ENCODE data around the gene GALNT18.

Gene GALNT18

GRCh38 chr11:11444804-11445131 is 177.0 kb downstream of the GALNT18 start:
- in situ Hi-C loops (cut with HindIII; ENCODE audit: low sequenced_read_pairs), result no loop called here
- no peak for DNase-seq (ENCODE audit: low read depth)
- no peak overlapping the region for H3K4me3 ChIP-seq (ENCODE audit: low read depth, low read length)
- TF ChIP-seq, protein P1, sequence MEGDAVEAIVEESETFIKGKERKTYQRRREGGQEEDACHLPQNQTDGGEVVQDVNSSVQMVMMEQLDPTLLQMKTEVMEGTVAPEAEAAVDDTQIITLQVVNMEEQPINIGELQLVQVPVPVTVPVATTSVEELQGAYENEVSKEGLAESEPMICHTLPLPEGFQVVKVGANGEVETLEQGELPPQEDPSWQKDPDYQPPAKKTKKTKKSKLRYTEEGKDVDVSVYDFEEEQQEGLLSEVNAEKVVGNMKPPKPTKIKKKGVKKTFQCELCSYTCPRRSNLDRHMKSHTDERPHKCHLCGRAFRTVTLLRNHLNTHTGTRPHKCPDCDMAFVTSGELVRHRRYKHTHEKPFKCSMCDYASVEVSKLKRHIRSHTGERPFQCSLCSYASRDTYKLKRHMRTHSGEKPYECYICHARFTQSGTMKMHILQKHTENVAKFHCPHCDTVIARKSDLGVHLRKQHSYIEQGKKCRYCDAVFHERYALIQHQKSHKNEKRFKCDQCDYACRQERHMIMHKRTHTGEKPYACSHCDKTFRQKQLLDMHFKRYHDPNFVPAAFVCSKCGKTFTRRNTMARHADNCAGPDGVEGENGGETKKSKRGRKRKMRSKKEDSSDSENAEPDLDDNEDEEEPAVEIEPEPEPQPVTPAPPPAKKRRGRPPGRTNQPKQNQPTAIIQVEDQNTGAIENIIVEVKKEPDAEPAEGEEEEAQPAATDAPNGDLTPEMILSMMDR (IDR thresholded peaks at IDR 0.05; ENCODE audit: low read depth, low read length, missing control alignments), result no peak

DNA sequence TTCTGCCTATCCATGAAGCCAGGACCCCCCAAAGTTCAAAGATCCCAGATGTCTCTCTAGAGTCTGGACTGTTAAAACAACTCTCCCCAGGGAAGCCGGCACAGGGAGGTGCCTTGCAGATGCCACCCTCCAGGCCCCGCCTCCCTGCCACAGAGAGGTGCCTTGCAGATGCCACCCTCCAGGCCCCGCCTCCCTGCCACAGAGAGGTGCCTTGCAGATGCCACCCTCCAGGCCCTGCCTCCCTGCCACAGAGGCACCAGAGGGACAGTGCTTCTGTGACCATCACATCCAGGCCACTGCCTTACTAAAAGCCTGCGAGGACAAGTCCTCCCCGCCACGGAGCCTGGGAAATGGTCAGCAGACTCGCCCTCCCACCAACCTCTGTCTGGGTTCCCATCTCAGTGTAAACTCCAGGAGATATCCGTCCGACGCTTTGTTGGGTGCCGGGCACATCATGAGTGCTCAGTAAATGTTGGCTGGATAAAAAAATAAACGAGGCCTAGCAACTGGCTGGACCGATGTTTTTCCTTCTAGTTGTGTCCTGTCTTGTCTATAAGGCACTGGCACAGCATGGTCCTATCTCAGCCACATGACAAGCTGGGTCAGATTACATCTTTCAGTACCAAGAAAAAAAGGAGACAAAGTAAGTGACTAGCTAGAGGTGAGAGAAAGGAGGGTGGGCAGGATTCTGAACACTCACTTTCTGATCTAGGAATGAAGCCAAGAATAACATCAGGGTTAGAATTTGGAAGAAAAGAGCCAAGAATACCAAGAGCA is 177.6 kb downstream of the GALNT18 start:
- peak; percentile 74 for DNase-seq (ENCODE audit: low read depth)
- TF ChIP-seq, protein P1 (IDR thresholded peaks at IDR 0.05; ENCODE audit: low read depth, low read length, missing control alignments), result no peak
- in situ Hi-C loops (cut with HindIII; ENCODE audit: low sequenced_read_pairs), result no loop called here
- no peak overlapping the region for H3K4me3 ChIP-seq (ENCODE audit: low read depth, low read length)

GRCh38 chr11:11442791-11443190 is 179.0 kb downstream of the GALNT18 start:
- H3K4me3 ChIP-seq (ENCODE audit: low read depth, low read length), result no peak overlapping the region
- TF ChIP-seq, protein P1 (IDR thresholded peaks at IDR 0.05; ENCODE audit: low read depth, low read length, missing control alignments), result no peak
- in situ Hi-C loops (cut with HindIII; ENCODE audit: low sequenced_read_pairs), result no loop called here
- no peak for DNase-seq (ENCODE audit: low read depth)

DNA sequence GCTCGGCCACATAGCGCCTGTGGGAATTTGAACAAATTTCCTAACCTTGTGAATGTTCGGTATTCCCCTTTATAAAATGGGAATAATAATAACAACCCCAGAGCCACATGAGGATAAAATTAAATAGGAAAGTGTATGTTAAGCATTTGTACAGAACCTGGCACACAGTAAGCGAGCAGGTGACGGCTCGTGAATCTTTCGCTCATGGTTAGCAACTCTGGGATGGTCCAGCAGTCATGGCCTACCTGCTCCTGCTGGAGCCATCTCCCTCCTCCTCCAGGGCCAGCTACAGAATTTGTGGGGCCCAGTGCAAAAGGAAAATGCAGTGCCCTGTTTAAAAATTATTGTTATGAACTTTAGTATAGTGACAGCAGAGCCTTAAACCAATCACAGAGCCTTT is 180.3 kb downstream of the GALNT18 start:
- no peak for DNase-seq (ENCODE audit: low read depth)
- H3K4me3 ChIP-seq (ENCODE audit: low read depth, low read length), result no peak overlapping the region
- TF ChIP-seq, protein P1 (IDR thresholded peaks at IDR 0.05; ENCODE audit: low read depth, low read length, missing control alignments), result no peak
- in situ Hi-C loops (cut with HindIII; ENCODE audit: low sequenced_read_pairs), result no loop called here

DNA sequence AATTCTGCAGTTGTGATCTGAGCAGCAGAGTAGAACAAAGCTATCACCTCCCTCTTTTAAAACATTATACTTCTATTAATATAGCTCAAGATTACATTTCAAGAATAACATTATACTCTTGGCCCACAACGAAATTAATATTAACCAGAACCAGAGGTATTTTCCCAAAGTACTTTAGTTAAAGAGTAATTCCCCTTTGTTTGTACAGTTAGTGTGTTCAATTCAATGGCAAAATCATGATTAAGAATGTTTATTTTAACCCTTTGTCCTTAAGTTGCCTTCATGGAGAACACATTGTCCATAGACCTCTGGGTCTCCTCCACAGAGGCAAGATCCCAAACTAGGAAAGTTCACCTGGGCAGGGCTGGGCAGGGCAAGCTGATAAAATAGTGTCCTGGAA is 180.7 kb downstream of the GALNT18 start:
- in situ Hi-C loops (cut with HindIII; ENCODE audit: low sequenced_read_pairs), result no loop called here
- H3K4me3 ChIP-seq (ENCODE audit: low read depth, low read length), result no peak overlapping the region
- no peak for DNase-seq (ENCODE audit: low read depth)
- TF ChIP-seq, protein P1 (IDR thresholded peaks at IDR 0.05; ENCODE audit: low read depth, low read length, missing control alignments), result no peak

- TF ChIP-seq, protein P1 (IDR thresholded peaks at IDR 0.05; ENCODE audit: low read depth, low read length, missing control alignments), result no peak
- in situ Hi-C loops (cut with HindIII; ENCODE audit: low sequenced_read_pairs), result no loop called here
- no peak for DNase-seq (ENCODE audit: low read depth)
- no peak overlapping the region for H3K4me3 ChIP-seq (ENCODE audit: low read depth, low read length)
Measured at GRCh38 chr11:11440144-11440543, 181.7 kb downstream of the GALNT18 start.

Measured in astrocyte of the cerebellum (primary cell).